Natural killer cell (primary cell): ENCODE results near the gene SLC5A6. TPM values are rescaled to one million over a fixed set of nuclear protein-coding genes. Genes with fewer than 3 reads are reported as not detected.
A peak's percentile ranks its signal among the peaks of the same experiment; 100 is the strongest.

Experiments used
- ATAC-seq, 3 donors: fragments of 150-1000 bp in 2 of 3; fragments of 200-7000 bp in 1 of 3; cut with Tn5 transposase; 1 replicate in 1 of 3; 2 replicates in 2 of 3; pipeline ENCODE4 v1.10.0; 2021; ENCODE audit warnings: mild to moderate bottlenecking in 2 of 3, moderate library complexity in 2 of 3
- DNase-seq, 2 donors: peaks; one replicate each; pipeline versions ENCODE4 v3.0.0 to v3.0.0-alpha.2; 2013 to 2021; ENCODE audit warnings: mixed read lengths in 1 of 2
- H3K27ac ChIP-seq: one replicate; pipeline ENCODE4 v1.5.1; 2013; ENCODE audit warnings: mild to moderate bottlenecking, low read length
- H3K27me3 ChIP-seq: one replicate; pipeline ENCODE4 v1.6.1; 2013; ENCODE audit warnings: low read length; ENCODE audit not compliant: control insufficient read depth, insufficient read depth
- H3K36me3 ChIP-seq: one replicate; pipeline ENCODE4 v1.6.1; 2013; ENCODE audit warnings: low read length; ENCODE audit not compliant: control insufficient read depth, insufficient read depth
- H3K4me1 ChIP-seq: one replicate; pipeline ENCODE4 v1.6.1; 2013; ENCODE audit warnings: low read length; ENCODE audit not compliant: control insufficient read depth, insufficient read depth
- H3K4me3 ChIP-seq: one replicate; pipeline ENCODE4 v1.5.1; 2013; ENCODE audit warnings: low read length
- H3K9me3 ChIP-seq: one replicate; pipeline ENCODE4 v1.6.1; 2013; ENCODE audit warnings: low read length; ENCODE audit not compliant: control insufficient read depth, insufficient read depth
- H3K27ac Mint-ChIP-seq, 2 donors: one replicate each; pipeline ENCODE4 v1.8.0; 2022; ENCODE audit warnings: mild to moderate bottlenecking in 2 of 2, mixed read lengths in 2 of 2, moderate library complexity in 1 of 2
- H3K27me3 Mint-ChIP-seq, 2 donors: one replicate each; pipeline ENCODE4 v1.8.0; 2022; ENCODE audit warnings: low read depth in 2 of 2, mixed read lengths in 2 of 2
- H3K36me3 Mint-ChIP-seq: one replicate; pipeline ENCODE4 v1.8.0; 2022; ENCODE audit warnings: mixed read lengths
- H3K4me1 Mint-ChIP-seq, 2 donors: one replicate each; pipeline ENCODE4 v1.8.0; 2022; ENCODE audit warnings: mixed read lengths in 2 of 2
- H3K4me3 Mint-ChIP-seq: one replicate; pipeline ENCODE4 v1.8.0; 2022; ENCODE audit warnings: mild to moderate bottlenecking, moderate library complexity, mixed read lengths
- H3K9me3 Mint-ChIP-seq, 2 donors: one replicate each; pipeline ENCODE4 v1.8.0; 2022; ENCODE audit warnings: mixed read lengths in 2 of 2
- CTCF ChIP-seq: fragments of 200-600 bp; IDR thresholded peaks from one replicate; pipeline ENCODE4 v1.8.0; 2022; ENCODE audit warnings: antibody characterized with exemption
- WGBS: methylation state at CpG from one replicate; pipeline ENCODE4 v1.1.7; 2013; ENCODE audit warnings: missing lambda C conversion rate; ENCODE audit not compliant: insufficient coverage; 5-methylcytosine and 5-hydroxymethylcytosine counted together
- intact Hi-C: fragments of 100-400 bp; cut with micrococcal nuclease; formaldehyde crosslinking; loops from one replicate; pipeline ENCODE4 v1.14.2; 2022
- total RNA-seq, 4 donors: library from RNA; stranded (reverse); fragments of 120-200 nt in 1 of 4; gene quantifications; one replicate each; pipeline versions ENCODE4 v1.2.3 to v1.2.4, GENCODE V29; 2013 to 2022

SLC5A6 gene
- total RNA-seq, 3 donors from 2014 or later (not counting 1 experiment from before 2014, with no cell fraction given), result 86.2 to 102 (median 93.7) TPM

GRCh38 chr2:27242614-27242951 is 30.5 kb upstream of the SLC5A6 start:
- Mint-ChIP-seq H3K36me3 (no peaks in the 10 kb centered on the region), H3K27ac (no peak overlapping the region), H3K27me3 (no peaks in the 10 kb centered on the region), H3K9me3 (no peaks in the 10 kb centered on the region), H3K4me3 (no peak overlapping the region), H3K4me1 (no peaks in the 10 kb centered on the region)
- intact Hi-C loops, result no loop called here
- Histone ChIP-seq H3K9me3 (no peaks in the 10 kb centered on the region), H3K4me1 (no peaks in the 10 kb centered on the region), H3K27me3 (no peaks in the 10 kb centered on the region), H3K27ac (no peak overlapping the region), H3K36me3 (peaks cover 56% of the 10 kb centered on the region), H3K4me3 (no peak overlapping the region)
- no peak for ATAC-seq
- no peak for DNase-seq
- no peak for TF ChIP-seq CTCF
- WGBS, result 97% methylated on average over 16 of the region's 16 CpGs

- Histone ChIP-seq H3K9me3 (no peaks in the 10 kb centered on the region), H3K36me3 (peaks cover 62% of the 10 kb centered on the region), H3K27me3 (no peaks in the 10 kb centered on the region), H3K4me1 (no peaks in the 10 kb centered on the region), H3K27ac (no peak overlapping the region), H3K4me3 (no peak overlapping the region)
- H3K9me3 Mint-ChIP-seq, result no peaks in the 10 kb centered on the region
- intact Hi-C loops, result no loop called here
- H3K36me3 Mint-ChIP-seq, result no peaks in the 10 kb centered on the region
- DNase-seq (peak in 1 of 2 donors; percentile 34), ATAC-seq (no peak)
- TF ChIP-seq CTCF, result no peak
- H3K4me1 Mint-ChIP-seq, result no peaks in the 10 kb centered on the region
- no peaks in the 10 kb centered on the region for H3K27me3 Mint-ChIP-seq
- no peak overlapping the region for H3K4me3 Mint-ChIP-seq
- 79% methylated on average over 24 of the region's 24 CpGs for WGBS
- H3K27ac Mint-ChIP-seq, result no peak overlapping the region
Observed at GRCh38 chr2:27241761-27242613, 29.9 kb upstream of the SLC5A6 start.

GRCh38 chr2:27240406-27240805 is 28.3 kb upstream of the SLC5A6 start:
- Mint-ChIP-seq H3K27ac (no peak overlapping the region), H3K9me3 (no peaks in the 10 kb centered on the region)

More at GRCh38 chr2:27240406-27240805, 28.3 kb upstream of the SLC5A6 start:
- 93% methylated on average over 7 of the region's 9 CpGs for WGBS
- Histone ChIP-seq H3K4me1 (no peaks in the 10 kb centered on the region), H3K27ac (no peak overlapping the region), H3K4me3 (no peak overlapping the region), H3K9me3 (no peaks in the 10 kb centered on the region), H3K36me3 (peaks cover 71% of the 10 kb centered on the region), H3K27me3 (no peaks in the 10 kb centered on the region)
- no peaks in the 10 kb centered on the region for H3K4me1 Mint-ChIP-seq
- H3K36me3 Mint-ChIP-seq, result peaks cover 8% of the 10 kb centered on the region
- intact Hi-C loops, result no loop called here
- H3K27me3 Mint-ChIP-seq, result no peaks in the 10 kb centered on the region
- DNase-seq, result no peak
- TF ChIP-seq CTCF, result no peak
- ATAC-seq, result no peak
- H3K4me3 Mint-ChIP-seq, result no peak overlapping the region
